Neural cell (in vitro differentiated cells): Measurements from ENCODE around the gene CRTAC1.

Experiments
- EP300 ChIP-seq: fragments of 450-650 bp; conservative IDR thresholded peaks from 2 replicates; pipeline ENCODE4 v1.6.1; 2014; ENCODE audit warnings: antibody characterized with exemption, mild to moderate bottlenecking, moderate library complexity; ENCODE audit not compliant: poor library complexity, severe bottlenecking
- EZH2 ChIP-seq: fragments of 200-600, 300-800 bp; shearing (Covaris generic), sonication (generic); IDR thresholded peaks from 2 replicates; pipeline ENCODE4 v1.6.1; 2014; ENCODE audit warnings: antibody characterized with exemption, low read length, borderline replicate concordance, mild to moderate bottlenecking; ENCODE audit not compliant: insufficient read depth, poor library complexity, severe bottlenecking
- POLR2AphosphoS5 ChIP-seq: IDR thresholded peaks from 2 replicates; pipeline ENCODE4 v1.6.1; 2012
- RAD21 ChIP-seq: fragments of 450-650 bp; conservative IDR thresholded peaks from 2 replicates; pipeline ENCODE4 v1.6.1; 2014; ENCODE audit warnings: antibody characterized with exemption, mild to moderate bottlenecking, moderate library complexity
- TAF1 ChIP-seq: IDR thresholded peaks from 2 replicates; pipeline ENCODE4 v1.6.1; 2012; ENCODE audit warnings: low read depth
- TF ChIP-seq, protein P1 (sequence below): fragments of 450-650 bp; IDR thresholded peaks from 2 replicates; pipeline ENCODE4 v1.5.1; 2014; ENCODE audit warnings: antibody characterized with exemption, mild to moderate bottlenecking, moderate library complexity; ENCODE audit not compliant: poor library complexity, severe bottlenecking
- TF ChIP-seq, protein P2 (sequence below): IDR thresholded peaks from 2 replicates; pipeline ENCODE4 v1.6.1; 2012; ENCODE audit warnings: borderline replicate concordance

DNA sequence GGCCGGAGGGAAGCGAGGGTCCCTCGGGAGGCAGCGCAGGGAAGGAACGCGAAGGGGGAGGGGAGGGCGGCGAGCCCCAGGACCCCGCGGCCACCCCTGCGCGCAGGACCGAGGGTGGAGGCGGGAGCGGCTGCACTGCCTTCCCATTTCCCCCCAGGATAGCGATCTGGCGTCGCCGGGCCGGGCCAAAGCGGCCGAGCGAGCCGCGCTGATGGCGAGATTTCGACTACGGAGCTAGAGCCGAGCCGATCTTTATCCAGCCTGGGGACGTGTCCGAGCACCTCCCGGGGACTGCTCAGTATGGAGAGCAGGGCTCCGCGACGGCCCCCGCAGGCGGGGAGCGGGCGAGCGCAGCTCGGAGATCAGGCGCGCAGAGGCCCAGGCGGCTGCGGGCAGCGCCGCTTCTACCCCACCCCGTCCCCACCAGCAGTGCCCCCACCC lies 590 bp upstream of the CRTAC1 start:
- TF ChIP-seq, protein P1, sequence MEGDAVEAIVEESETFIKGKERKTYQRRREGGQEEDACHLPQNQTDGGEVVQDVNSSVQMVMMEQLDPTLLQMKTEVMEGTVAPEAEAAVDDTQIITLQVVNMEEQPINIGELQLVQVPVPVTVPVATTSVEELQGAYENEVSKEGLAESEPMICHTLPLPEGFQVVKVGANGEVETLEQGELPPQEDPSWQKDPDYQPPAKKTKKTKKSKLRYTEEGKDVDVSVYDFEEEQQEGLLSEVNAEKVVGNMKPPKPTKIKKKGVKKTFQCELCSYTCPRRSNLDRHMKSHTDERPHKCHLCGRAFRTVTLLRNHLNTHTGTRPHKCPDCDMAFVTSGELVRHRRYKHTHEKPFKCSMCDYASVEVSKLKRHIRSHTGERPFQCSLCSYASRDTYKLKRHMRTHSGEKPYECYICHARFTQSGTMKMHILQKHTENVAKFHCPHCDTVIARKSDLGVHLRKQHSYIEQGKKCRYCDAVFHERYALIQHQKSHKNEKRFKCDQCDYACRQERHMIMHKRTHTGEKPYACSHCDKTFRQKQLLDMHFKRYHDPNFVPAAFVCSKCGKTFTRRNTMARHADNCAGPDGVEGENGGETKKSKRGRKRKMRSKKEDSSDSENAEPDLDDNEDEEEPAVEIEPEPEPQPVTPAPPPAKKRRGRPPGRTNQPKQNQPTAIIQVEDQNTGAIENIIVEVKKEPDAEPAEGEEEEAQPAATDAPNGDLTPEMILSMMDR, result no peak
- TF ChIP-seq POLR2AphosphoS5 (no peak), EP300 (no peak), EZH2 (no peak), TAF1 (no peak), RAD21 (no peak)
- TF ChIP-seq, protein P2, sequence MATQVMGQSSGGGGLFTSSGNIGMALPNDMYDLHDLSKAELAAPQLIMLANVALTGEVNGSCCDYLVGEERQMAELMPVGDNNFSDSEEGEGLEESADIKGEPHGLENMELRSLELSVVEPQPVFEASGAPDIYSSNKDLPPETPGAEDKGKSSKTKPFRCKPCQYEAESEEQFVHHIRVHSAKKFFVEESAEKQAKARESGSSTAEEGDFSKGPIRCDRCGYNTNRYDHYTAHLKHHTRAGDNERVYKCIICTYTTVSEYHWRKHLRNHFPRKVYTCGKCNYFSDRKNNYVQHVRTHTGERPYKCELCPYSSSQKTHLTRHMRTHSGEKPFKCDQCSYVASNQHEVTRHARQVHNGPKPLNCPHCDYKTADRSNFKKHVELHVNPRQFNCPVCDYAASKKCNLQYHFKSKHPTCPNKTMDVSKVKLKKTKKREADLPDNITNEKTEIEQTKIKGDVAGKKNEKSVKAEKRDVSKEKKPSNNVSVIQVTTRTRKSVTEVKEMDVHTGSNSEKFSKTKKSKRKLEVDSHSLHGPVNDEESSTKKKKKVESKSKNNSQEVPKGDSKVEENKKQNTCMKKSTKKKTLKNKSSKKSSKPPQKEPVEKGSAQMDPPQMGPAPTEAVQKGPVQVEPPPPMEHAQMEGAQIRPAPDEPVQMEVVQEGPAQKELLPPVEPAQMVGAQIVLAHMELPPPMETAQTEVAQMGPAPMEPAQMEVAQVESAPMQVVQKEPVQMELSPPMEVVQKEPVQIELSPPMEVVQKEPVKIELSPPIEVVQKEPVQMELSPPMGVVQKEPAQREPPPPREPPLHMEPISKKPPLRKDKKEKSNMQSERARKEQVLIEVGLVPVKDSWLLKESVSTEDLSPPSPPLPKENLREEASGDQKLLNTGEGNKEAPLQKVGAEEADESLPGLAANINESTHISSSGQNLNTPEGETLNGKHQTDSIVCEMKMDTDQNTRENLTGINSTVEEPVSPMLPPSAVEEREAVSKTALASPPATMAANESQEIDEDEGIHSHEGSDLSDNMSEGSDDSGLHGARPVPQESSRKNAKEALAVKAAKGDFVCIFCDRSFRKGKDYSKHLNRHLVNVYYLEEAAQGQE, result no peak
